ENCODE results near the gene SORBS1. TPM values are rescaled to one million over a fixed set of nuclear protein-coding genes. Genes with fewer than 3 reads are reported as not detected.

SORBS1 gene
- total RNA-seq, 2 donors from 2014 or later: 17.6 to 150 TPM

DNA sequence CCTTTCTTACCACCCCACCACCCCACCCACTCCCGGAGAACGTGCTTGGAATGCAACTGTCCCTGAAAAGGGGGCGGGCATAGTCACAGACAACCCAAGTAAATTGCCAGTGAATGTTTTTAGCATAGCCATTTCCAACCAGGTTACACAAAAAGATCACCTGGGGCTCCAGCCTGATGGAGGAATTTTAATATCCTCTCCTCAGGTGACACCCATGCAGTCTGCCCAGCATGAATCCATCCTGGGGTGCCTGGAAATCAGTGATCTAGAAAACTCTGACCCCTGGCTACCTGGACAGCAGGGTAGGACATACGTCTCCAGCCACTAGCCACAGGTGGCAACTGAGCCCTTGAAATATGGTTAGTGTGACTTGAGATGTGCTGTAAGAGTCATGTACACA lies 61.1 kb downstream of the SORBS1 start:
- Histone ChIP-seq H3K36me3 (no peaks in the 10 kb centered on the region), H3K27me3 (no peaks in the 10 kb centered on the region), H3K4me1 (no peaks in the 10 kb centered on the region), H3K9ac (ENCODE audit: low read depth in 2 of 2, low read length in 2 of 2) (no peak overlapping the region), H3K27ac (no peak overlapping the region), H3K9me3 (no peaks in the 10 kb centered on the region), H3K4me3 (no peak overlapping the region)
- TF ChIP-seq, protein P1, sequence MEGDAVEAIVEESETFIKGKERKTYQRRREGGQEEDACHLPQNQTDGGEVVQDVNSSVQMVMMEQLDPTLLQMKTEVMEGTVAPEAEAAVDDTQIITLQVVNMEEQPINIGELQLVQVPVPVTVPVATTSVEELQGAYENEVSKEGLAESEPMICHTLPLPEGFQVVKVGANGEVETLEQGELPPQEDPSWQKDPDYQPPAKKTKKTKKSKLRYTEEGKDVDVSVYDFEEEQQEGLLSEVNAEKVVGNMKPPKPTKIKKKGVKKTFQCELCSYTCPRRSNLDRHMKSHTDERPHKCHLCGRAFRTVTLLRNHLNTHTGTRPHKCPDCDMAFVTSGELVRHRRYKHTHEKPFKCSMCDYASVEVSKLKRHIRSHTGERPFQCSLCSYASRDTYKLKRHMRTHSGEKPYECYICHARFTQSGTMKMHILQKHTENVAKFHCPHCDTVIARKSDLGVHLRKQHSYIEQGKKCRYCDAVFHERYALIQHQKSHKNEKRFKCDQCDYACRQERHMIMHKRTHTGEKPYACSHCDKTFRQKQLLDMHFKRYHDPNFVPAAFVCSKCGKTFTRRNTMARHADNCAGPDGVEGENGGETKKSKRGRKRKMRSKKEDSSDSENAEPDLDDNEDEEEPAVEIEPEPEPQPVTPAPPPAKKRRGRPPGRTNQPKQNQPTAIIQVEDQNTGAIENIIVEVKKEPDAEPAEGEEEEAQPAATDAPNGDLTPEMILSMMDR (IDR thresholded peaks at IDR 0.05): no peak
- intact Hi-C loops (cut with DNase I): no loop called here
- no peak for DNase-seq

DNA sequence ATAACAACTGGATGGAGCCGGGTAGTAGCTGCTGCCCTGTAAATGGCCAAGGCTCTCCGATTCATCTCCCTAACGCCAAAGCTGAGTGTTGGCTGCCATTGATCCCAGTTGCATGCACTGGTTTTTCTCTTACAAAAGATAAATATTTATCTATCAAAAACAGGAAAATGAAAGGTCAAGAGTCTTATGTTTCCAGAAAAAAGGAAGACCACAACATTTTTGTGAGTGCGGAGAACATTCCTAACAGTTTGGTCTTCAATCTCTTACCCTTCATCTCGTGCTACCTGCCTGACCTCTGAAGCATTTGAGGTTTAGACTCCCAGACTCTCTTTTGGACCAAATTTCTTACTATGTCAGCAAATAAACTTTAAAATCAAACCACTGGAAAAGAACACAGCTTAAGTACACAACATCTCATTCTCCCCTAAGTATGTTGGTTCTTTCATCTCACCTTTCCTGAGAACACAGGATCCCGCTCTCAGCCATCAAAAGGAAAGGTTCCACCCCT lies 61.6 kb downstream of the SORBS1 start:
- intact Hi-C loops (cut with DNase I): no loop called here
- H3K4me1 ChIP-seq: no peaks in the 10 kb centered on the region

DNA sequence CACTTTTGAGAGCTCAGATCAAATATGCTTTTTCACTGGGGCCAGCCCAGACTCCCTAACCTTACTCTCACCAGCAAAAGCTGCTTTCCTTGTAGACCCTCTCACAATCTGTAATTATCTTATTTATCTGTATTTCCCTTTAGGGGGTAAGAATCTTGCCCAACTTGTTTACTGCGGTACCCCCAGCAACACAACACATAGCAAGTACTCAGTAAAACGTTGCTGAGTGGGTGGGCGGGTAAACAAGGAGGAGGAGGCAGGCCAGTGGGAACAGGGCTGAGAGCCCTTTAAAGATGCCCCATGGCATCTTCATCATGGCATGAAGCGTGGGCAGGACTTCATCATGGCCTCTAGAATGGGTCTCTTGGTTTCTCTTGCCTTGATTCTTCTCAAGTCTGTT lies 64.2 kb downstream of the SORBS1 start:
- Histone ChIP-seq H3K9ac (ENCODE audit: low read depth in 2 of 2, low read length in 2 of 2) (no peak overlapping the region), H3K9me3 (no peaks in the 10 kb centered on the region), H3K36me3 (no peaks in the 10 kb centered on the region), H3K27ac (no peak overlapping the region), H3K27me3 (no peaks in the 10 kb centered on the region), H3K4me3 (no peak overlapping the region), H3K4me1 (no peaks in the 10 kb centered on the region)
- no peak for DNase-seq
- TF ChIP-seq, protein P1 (IDR thresholded peaks at IDR 0.05): no peak
- intact Hi-C loops (cut with DNase I): no loop called here

More for the DNA sequence above, 61.6 kb downstream of the SORBS1 start:
- Histone ChIP-seq H3K9me3 (no peaks in the 10 kb centered on the region), H3K27ac (no peak overlapping the region), H3K36me3 (no peaks in the 10 kb centered on the region), H3K9ac (ENCODE audit: low read depth in 2 of 2, low read length in 2 of 2) (no peak overlapping the region), H3K4me3 (no peak overlapping the region), H3K27me3 (no peaks in the 10 kb centered on the region)
- TF ChIP-seq, protein P1 (IDR thresholded peaks at IDR 0.05): no peak
- DNase-seq: no peak

DNA sequence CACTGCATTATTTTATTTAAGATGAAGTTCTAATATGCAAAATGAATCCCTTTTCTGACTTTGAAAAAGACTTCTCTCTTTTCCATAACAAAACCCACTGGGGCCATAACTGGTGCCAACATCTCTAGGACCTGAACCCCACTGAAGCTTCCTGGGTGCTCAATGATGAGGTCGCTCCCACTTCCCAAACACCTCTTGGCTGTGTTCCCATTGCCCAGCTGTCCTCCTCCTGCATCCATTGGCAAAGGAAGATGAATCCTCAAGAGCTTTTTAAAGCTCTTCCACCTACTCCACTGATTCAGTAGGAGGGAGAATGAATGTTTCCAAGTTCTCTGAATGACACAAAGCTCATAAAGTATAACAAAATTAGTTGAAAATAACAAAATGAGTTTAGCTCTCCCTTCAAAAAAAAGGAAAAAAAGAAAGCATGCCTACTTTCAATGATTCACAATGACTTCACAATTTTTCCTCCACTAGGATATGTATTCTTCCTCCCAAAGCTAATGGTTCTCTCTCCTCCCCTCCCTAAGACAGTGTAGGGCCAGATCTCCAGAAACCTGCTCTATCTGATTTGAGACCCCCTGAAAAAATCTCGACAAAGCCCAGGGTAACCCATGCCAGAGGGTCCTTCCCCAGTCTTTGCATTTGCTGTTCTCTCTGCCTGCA lies 64.8 kb downstream of the SORBS1 start:
- Histone ChIP-seq H3K4me3 (no peak overlapping the region), H3K27me3 (no peaks in the 10 kb centered on the region), H3K9ac (ENCODE audit: low read depth in 2 of 2, low read length in 2 of 2) (no peak overlapping the region), H3K27ac (no peak overlapping the region), H3K9me3 (no peaks in the 10 kb centered on the region), H3K4me1 (no peaks in the 10 kb centered on the region), H3K36me3 (no peaks in the 10 kb centered on the region)
- no peak for DNase-seq
- intact Hi-C loops (cut with DNase I): no loop called here
- TF ChIP-seq, protein P1 (IDR thresholded peaks at IDR 0.05): no peak

DNA sequence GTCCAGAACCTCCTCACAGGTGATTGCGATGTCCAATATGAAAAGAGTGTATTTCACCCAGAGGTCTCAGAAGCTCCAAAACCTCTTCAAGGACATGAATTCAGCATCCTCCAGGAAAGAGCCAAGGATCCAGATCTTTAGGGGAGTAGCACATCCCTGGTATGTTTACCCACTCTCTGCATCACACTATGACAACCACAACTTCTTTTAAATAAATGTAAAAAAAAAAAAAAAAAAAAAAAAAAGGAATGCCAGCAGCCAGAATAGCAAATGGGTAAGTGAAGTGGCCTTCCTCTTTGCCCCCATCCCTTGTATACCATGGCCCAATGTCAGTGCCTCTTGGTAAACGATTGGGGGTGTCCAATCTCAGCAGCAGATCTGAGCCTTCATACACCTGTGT lies 67.3 kb downstream of the SORBS1 start:
- Histone ChIP-seq H3K27ac (no peak overlapping the region), H3K4me1 (no peaks in the 10 kb centered on the region), H3K27me3 (no peaks in the 10 kb centered on the region), H3K9ac (ENCODE audit: low read depth in 2 of 2, low read length in 2 of 2) (no peak overlapping the region), H3K36me3 (no peaks in the 10 kb centered on the region), H3K9me3 (no peaks in the 10 kb centered on the region), H3K4me3 (no peak overlapping the region)
- DNase-seq: no peak
- TF ChIP-seq, protein P1 (IDR thresholded peaks at IDR 0.05): no peak
- intact Hi-C loops (cut with DNase I): no loop called here

All from colonic mucosa (tissue), 4 donors.